GM23248 (cell line): ENCODE data around the gene FBXW7. TPM values are rescaled to one million over a fixed set of nuclear protein-coding genes. Genes with fewer than 3 reads are reported as not detected.

ENCODE experiments used
- DNase-seq: peaks from one replicate; pipeline ENCODE4 v3.0.0-alpha.2; 2015
- H2AFZ ChIP-seq: fragments of 200-600 bp; sonication (generic); 2 replicates; pipeline ENCODE4 v1.6.1; 2016; ENCODE audit warnings: antibody characterized with exemption
- H3F3A ChIP-seq: fragments of 200-600 bp; sonication (generic); 2 replicates; pipeline ENCODE4 v1.6.1; 2016; ENCODE audit warnings: mild to moderate bottlenecking, antibody characterized with exemption, mixed run types; ENCODE audit not compliant: insufficient read depth
- H3K27ac ChIP-seq: fragments of 200-600 bp; sonication (generic); 2 replicates; pipeline ENCODE4 v1.5.1; 2016; ENCODE audit warnings: mild to moderate bottlenecking
- H3K27me3 ChIP-seq: fragments of 200-600 bp; sonication (generic); replicated peaks from 2 replicates; pipeline ENCODE4 v1.6.1; 2016; ENCODE audit warnings: mild to moderate bottlenecking; ENCODE audit not compliant: insufficient read depth
- H3K36me3 ChIP-seq: fragments of 200-600 bp; sonication (generic); 2 replicates; pipeline ENCODE4 v1.6.1; 2016; ENCODE audit warnings: low read depth, mild to moderate bottlenecking
- H3K4me1 ChIP-seq: fragments of 200-600 bp; sonication (generic); 2 replicates; pipeline ENCODE4 v1.6.1; 2016; ENCODE audit warnings: mild to moderate bottlenecking; ENCODE audit not compliant: insufficient read depth
- H3K4me2 ChIP-seq: fragments of 200-600 bp; sonication (generic); one replicate; pipeline ENCODE4 v1.6.1; 2016; ENCODE audit warnings: mild to moderate bottlenecking; ENCODE audit not compliant: unreplicated experiment
- H3K4me3 ChIP-seq: fragments of 200-600 bp; sonication (generic); 2 replicates; pipeline ENCODE4 v1.5.1; 2016; ENCODE audit warnings: mild to moderate bottlenecking
- H3K79me2 ChIP-seq: fragments of 200-600 bp; sonication (generic); 2 replicates; pipeline ENCODE4 v1.6.1; 2016; ENCODE audit warnings: mild to moderate bottlenecking; ENCODE audit not compliant: insufficient read depth
- H3K9ac ChIP-seq: fragments of 200-600 bp; sonication (generic); 2 replicates; pipeline ENCODE4 v1.6.1; 2016; ENCODE audit warnings: mild to moderate bottlenecking
- H3K9me2 ChIP-seq: fragments of 200-600 bp; sonication (generic); 2 replicates; pipeline ENCODE4 v1.6.1; 2016; ENCODE audit warnings: mixed run types, mild to moderate bottlenecking, moderate library complexity; ENCODE audit not compliant: insufficient read depth
- H3K9me3 ChIP-seq: fragments of 200-600 bp; sonication (generic); one replicate; pipeline ENCODE4 v1.6.1; 2017; ENCODE audit warnings: low read depth
- H4K20me1 ChIP-seq: fragments of 200-600 bp; sonication (generic); 2 replicates; pipeline ENCODE4 v1.6.0; 2016; ENCODE audit not compliant: insufficient read depth
- EZH2 ChIP-seq: fragments of 200-600 bp; sonication (generic); IDR thresholded peaks from 2 replicates; pipeline ENCODE4 v1.6.1; 2018; ENCODE audit warnings: antibody characterized with exemption, mild to moderate bottlenecking; ENCODE audit not compliant: insufficient read depth, poor library complexity, severe bottlenecking
- EZH2phosphoT487 ChIP-seq: fragments of 200-600 bp; sonication (generic); IDR thresholded peaks from 2 replicates; pipeline ENCODE4 v1.6.1; 2018; ENCODE audit warnings: antibody characterized with exemption, moderate library complexity, mild to moderate bottlenecking, low read depth; ENCODE audit not compliant: insufficient read depth
- WGBS, 2 experiments: methylation state at CpG; one replicate each; pipeline ENCODE4 v1.1.6; 2015 to 2017; ENCODE audit warnings: low lambda C conversion rate in 2 of 2, low coverage in 1 of 2; ENCODE audit errors: missing lambda C conversion rate in 2 of 2; 5-methylcytosine and 5-hydroxymethylcytosine counted together
- in situ Hi-C: fragments of 300-500 bp; cut with MboI; formaldehyde crosslinking; loops from 2 replicates; pipeline ENCODE4 v1.15.0; 2020
- polyA plus RNA-seq: library from polyadenylated mRNA; unstranded; fragments of >200 nt; fragmentation: Nextera tagmentation; extraction: Ambion mirVana; gene quantifications from 2 replicates; pipeline ENCODE4 v1.2.1, GENCODE V29; 2016
- total RNA-seq: library from RNA; depleted of rRNA; stranded (reverse); fragments of >200 nt; shearing (Covaris generic); gene quantifications from 2 replicates; pipeline ENCODE4 v1.2.3, GENCODE V29; 2014

Gene FBXW7
- total and polyA plus RNA-seq, 2 experiments from 2014 or later: 8.8 to 29.0 TPM

- Histone ChIP-seq H4K20me1 (no peaks in the 10 kb centered on the region), H3K9ac (no peak overlapping the region), H3F3A (no peaks in the 10 kb centered on the region), H3K4me1 (no peaks in the 10 kb centered on the region), H3K36me3 (no peaks in the 10 kb centered on the region), H3K4me3 (no peak overlapping the region), H3K4me2 (no peak overlapping the region), H3K79me2 (peaks cover 6% of the 10 kb centered on the region; the same call in 1 of the 2 replicates), H3K9me3 (no peaks in the 10 kb centered on the region), H3K9me2 (no peaks in the 10 kb centered on the region), H2AFZ (no peak overlapping the region), H3K27me3 (no peaks in the 10 kb centered on the region), H3K27ac (no peak overlapping the region)
- TF ChIP-seq EZH2phosphoT487 (no peak), EZH2 (no peak)
- in situ Hi-C loops: loop anchor here (25.0 kb wide), 1 partner anchor 1037 kb away; no protein-coding TSS in a partner anchor
- DNase-seq: no peak
These were observed 136.6 kb downstream of the FBXW7 start for GRCh38 chr4:152399246-152399645.

GRCh38 chr4:152398060-152398459, 137.8 kb downstream of the FBXW7 start:
- Histone ChIP-seq H3K9ac (no peak overlapping the region), H3K9me3 (no peaks in the 10 kb centered on the region), H3K4me3 (no peak overlapping the region), H3F3A (no peaks in the 10 kb centered on the region), H3K79me2 (peaks cover 18% of the 10 kb centered on the region; the same call in 1 of the 2 replicates), H3K9me2 (no peaks in the 10 kb centered on the region), H3K27me3 (no peaks in the 10 kb centered on the region), H3K4me2 (no peak overlapping the region), H2AFZ (no peak overlapping the region), H3K27ac (no peak overlapping the region), H3K4me1 (no peaks in the 10 kb centered on the region), H4K20me1 (no peaks in the 10 kb centered on the region), H3K36me3 (no peaks in the 10 kb centered on the region)
- in situ Hi-C loops: loop anchor here (25.0 kb wide), 1 partner anchor 1036 kb away; no protein-coding TSS in a partner anchor
- peak; percentile 59 for DNase-seq
- WGBS, 2 experiments: 60 to 63% methylated on average over 1 of the region's 1 CpG
- TF ChIP-seq EZH2: no peak
- TF ChIP-seq EZH2phosphoT487: no peak

- Histone ChIP-seq H3K9ac (no peak overlapping the region), H3K36me3 (no peaks in the 10 kb centered on the region), H3K4me2 (no peak overlapping the region), H3K4me3 (no peak overlapping the region), H3F3A (no peaks in the 10 kb centered on the region), H3K79me2 (peaks cover 21% of the 10 kb centered on the region), H3K9me3 (no peaks in the 10 kb centered on the region), H3K9me2 (no peaks in the 10 kb centered on the region), H2AFZ (no peak overlapping the region), H4K20me1 (no peaks in the 10 kb centered on the region), H3K27me3 (no peaks in the 10 kb centered on the region), H3K4me1 (no peaks in the 10 kb centered on the region), H3K27ac (no peak overlapping the region)
- no peak for DNase-seq
- 97 to 98% methylated on average over 4 of the region's 4 CpGs for WGBS, 2 experiments
- in situ Hi-C loops: loop anchor here (25.0 kb wide), 1 partner anchor 1032 kb away; no protein-coding TSS in a partner anchor
- TF ChIP-seq EZH2 (no peak), EZH2phosphoT487 (no peak)
These were observed 141.1 kb downstream of the FBXW7 start for GRCh38 chr4:152394791-152395190.

GRCh38 chr4:152392079-152392478, 143.8 kb downstream of the FBXW7 start:
- Histone ChIP-seq H3K9me3 (no peaks in the 10 kb centered on the region), H3K9ac (no peak overlapping the region), H3K79me2 (peaks cover 38% of the 10 kb centered on the region), H3K27me3 (no peaks in the 10 kb centered on the region), H3K27ac (no peak overlapping the region), H3K36me3 (no peaks in the 10 kb centered on the region), H3K4me3 (no peak overlapping the region), H3K4me2 (no peak overlapping the region), H3F3A (no peaks in the 10 kb centered on the region), H3K4me1 (no peaks in the 10 kb centered on the region), H4K20me1 (no peaks in the 10 kb centered on the region), H2AFZ (no peak overlapping the region), H3K9me2 (no peaks in the 10 kb centered on the region)
- in situ Hi-C loops: loop anchor here (25.0 kb wide), 1 partner anchor 1030 kb away; no protein-coding TSS in a partner anchor
- 98 to 100% methylated on average over 3 of the region's 3 CpGs for WGBS, 2 experiments
- DNase-seq: no peak
- TF ChIP-seq EZH2phosphoT487 (no peak), EZH2 (no peak)

- H4K20me1 ChIP-seq: no peaks in the 10 kb centered on the region
- in situ Hi-C loops: loop anchor here (25.0 kb wide), 1 partner anchor 1028 kb away; no protein-coding TSS in a partner anchor
- H3K9me2 ChIP-seq: no peaks in the 10 kb centered on the region
- 92 to 100% methylated on average over 1 of the region's 1 CpG for WGBS, 2 experiments
- no peaks in the 10 kb centered on the region for H3K9me3 ChIP-seq
- no peaks in the 10 kb centered on the region for H3K36me3 ChIP-seq
- H3K9ac ChIP-seq: no peak overlapping the region
- H3F3A ChIP-seq: peaks cover 6% of the 10 kb centered on the region; the same call in 1 of the 2 replicates
- H2AFZ ChIP-seq: no peak overlapping the region
- no peak overlapping the region for H3K4me2 ChIP-seq
- H3K4me3 ChIP-seq: no peak overlapping the region
- H3K79me2 ChIP-seq: peaks cover 49% of the 10 kb centered on the region
- H3K4me1 ChIP-seq: no peaks in the 10 kb centered on the region
- TF ChIP-seq EZH2phosphoT487 (no peak), EZH2 (no peak)
- H3K27ac ChIP-seq: no peak overlapping the region
- DNase-seq: no peak
- no peaks in the 10 kb centered on the region for H3K27me3 ChIP-seq
These were observed 145.7 kb downstream of the FBXW7 start for GRCh38 chr4:152390216-152390615.
